ENCODE measurements around the gene PRDM16.

PRDM16 gene

GRCh38 chr1:3459051-3459908 is 390.3 kb downstream of the PRDM16 start:
- TF ChIP-seq, protein P1, sequence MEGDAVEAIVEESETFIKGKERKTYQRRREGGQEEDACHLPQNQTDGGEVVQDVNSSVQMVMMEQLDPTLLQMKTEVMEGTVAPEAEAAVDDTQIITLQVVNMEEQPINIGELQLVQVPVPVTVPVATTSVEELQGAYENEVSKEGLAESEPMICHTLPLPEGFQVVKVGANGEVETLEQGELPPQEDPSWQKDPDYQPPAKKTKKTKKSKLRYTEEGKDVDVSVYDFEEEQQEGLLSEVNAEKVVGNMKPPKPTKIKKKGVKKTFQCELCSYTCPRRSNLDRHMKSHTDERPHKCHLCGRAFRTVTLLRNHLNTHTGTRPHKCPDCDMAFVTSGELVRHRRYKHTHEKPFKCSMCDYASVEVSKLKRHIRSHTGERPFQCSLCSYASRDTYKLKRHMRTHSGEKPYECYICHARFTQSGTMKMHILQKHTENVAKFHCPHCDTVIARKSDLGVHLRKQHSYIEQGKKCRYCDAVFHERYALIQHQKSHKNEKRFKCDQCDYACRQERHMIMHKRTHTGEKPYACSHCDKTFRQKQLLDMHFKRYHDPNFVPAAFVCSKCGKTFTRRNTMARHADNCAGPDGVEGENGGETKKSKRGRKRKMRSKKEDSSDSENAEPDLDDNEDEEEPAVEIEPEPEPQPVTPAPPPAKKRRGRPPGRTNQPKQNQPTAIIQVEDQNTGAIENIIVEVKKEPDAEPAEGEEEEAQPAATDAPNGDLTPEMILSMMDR (conservative IDR thresholded peaks at IDR 0.05; ENCODE audit: low read length): no peak
- TF ChIP-seq EZH2phosphoT487 (IDR thresholded peaks at IDR 0.05; ENCODE audit: borderline replicate concordance): no peak
- H3K9me2 ChIP-seq (replicated peaks; ENCODE audit: low read depth, low read length): no peaks in the 10 kb centered on the region
- no peak overlapping the region for H3K9ac ChIP-seq (ENCODE audit: low read depth, low read length, poor library complexity, severe bottlenecking)
- no peaks in the 10 kb centered on the region for H4K20me1 ChIP-seq (ENCODE audit: insufficient read depth, low read length, poor library complexity, severe bottlenecking)
- no peak overlapping the region for H3K4me3 ChIP-seq (ENCODE audit: low read length, poor library complexity, severe bottlenecking)
- H3K4me2 ChIP-seq (ENCODE audit: low read depth, low read length, poor library complexity, severe bottlenecking): no peak overlapping the region
- no peaks in the 10 kb centered on the region for H3K79me2 ChIP-seq (ENCODE audit: insufficient read depth, low read length)
- no peaks in the 10 kb centered on the region for H3K36me3 ChIP-seq (ENCODE audit: insufficient read depth, low read length)
- no peaks in the 10 kb centered on the region for H3K9me3 ChIP-seq (ENCODE audit: insufficient read depth, low read depth, low read length)
- H2AFZ ChIP-seq (ENCODE audit: low read length): no peak overlapping the region
- no peaks in the 10 kb centered on the region for H3K27me3 ChIP-seq (ENCODE audit: insufficient read depth, low read length, poor library complexity, severe bottlenecking)
- H3K4me1 ChIP-seq (ENCODE audit: insufficient read depth, low read length, poor library complexity, severe bottlenecking): peaks cover 11% of the 10 kb centered on the region
- H3F3A ChIP-seq (ENCODE audit: low read depth): no peaks in the 10 kb centered on the region

- Histone ChIP-seq H3F3A (ENCODE audit: low read depth) (no peaks in the 10 kb centered on the region), H3K27me3 (ENCODE audit: insufficient read depth, low read length, poor library complexity, severe bottlenecking) (no peaks in the 10 kb centered on the region), H3K4me1 (ENCODE audit: insufficient read depth, low read length, poor library complexity, severe bottlenecking) (peaks cover 5% of the 10 kb centered on the region), H3K4me3 (ENCODE audit: low read length, poor library complexity, severe bottlenecking) (no peak overlapping the region), H2AFZ (ENCODE audit: low read length) (no peak overlapping the region), H3K4me2 (ENCODE audit: low read depth, low read length, poor library complexity, severe bottlenecking) (no peak overlapping the region), H3K36me3 (ENCODE audit: insufficient read depth, low read length) (no peaks in the 10 kb centered on the region), H3K9ac (ENCODE audit: low read depth, low read length, poor library complexity, severe bottlenecking) (no peak overlapping the region), H3K9me2 (replicated peaks; ENCODE audit: low read depth, low read length) (no peaks in the 10 kb centered on the region), H4K20me1 (ENCODE audit: insufficient read depth, low read length, poor library complexity, severe bottlenecking) (no peaks in the 10 kb centered on the region), H3K79me2 (ENCODE audit: insufficient read depth, low read length) (no peaks in the 10 kb centered on the region), H3K9me3 (ENCODE audit: insufficient read depth, low read depth, low read length) (no peaks in the 10 kb centered on the region)
- TF ChIP-seq, protein P1 (conservative IDR thresholded peaks at IDR 0.05; ENCODE audit: low read length): no peak
- TF ChIP-seq EZH2phosphoT487 (IDR thresholded peaks at IDR 0.05; ENCODE audit: borderline replicate concordance): no peak
Measured at GRCh38 chr1:3459940-3460671, 391.1 kb downstream of the PRDM16 start.

GRCh38 chr1:3460672-3461131 is 391.7 kb downstream of the PRDM16 start:
- H3K4me2 ChIP-seq (ENCODE audit: low read depth, low read length, poor library complexity, severe bottlenecking): no peak overlapping the region
- H3K27me3 ChIP-seq (ENCODE audit: insufficient read depth, low read length, poor library complexity, severe bottlenecking): no peaks in the 10 kb centered on the region
- H4K20me1 ChIP-seq (ENCODE audit: insufficient read depth, low read length, poor library complexity, severe bottlenecking): no peaks in the 10 kb centered on the region
- H2AFZ ChIP-seq (ENCODE audit: low read length): no peak overlapping the region
- H3K4me3 ChIP-seq (ENCODE audit: low read length, poor library complexity, severe bottlenecking): no peak overlapping the region
- H3K4me1 ChIP-seq (ENCODE audit: insufficient read depth, low read length, poor library complexity, severe bottlenecking): peaks cover 3% of the 10 kb centered on the region
- TF ChIP-seq, protein P1 (conservative IDR thresholded peaks at IDR 0.05; ENCODE audit: low read length): no peak
- TF ChIP-seq EZH2phosphoT487 (IDR thresholded peaks at IDR 0.05; ENCODE audit: borderline replicate concordance): no peak
- no peaks in the 10 kb centered on the region for H3K9me2 ChIP-seq (replicated peaks; ENCODE audit: low read depth, low read length)
- no peaks in the 10 kb centered on the region for H3K79me2 ChIP-seq (ENCODE audit: insufficient read depth, low read length)
- H3K9ac ChIP-seq (ENCODE audit: low read depth, low read length, poor library complexity, severe bottlenecking): no peak overlapping the region
- H3K9me3 ChIP-seq (ENCODE audit: insufficient read depth, low read depth, low read length): no peaks in the 10 kb centered on the region
- no peaks in the 10 kb centered on the region for H3K36me3 ChIP-seq (ENCODE audit: insufficient read depth, low read length)
- no peaks in the 10 kb centered on the region for H3F3A ChIP-seq (ENCODE audit: low read depth)
